ENCODE measurements around the gene WDR90.
A peak's percentile ranks its signal among the peaks of the same experiment; 100 is the strongest.

Gene WDR90

DNA sequence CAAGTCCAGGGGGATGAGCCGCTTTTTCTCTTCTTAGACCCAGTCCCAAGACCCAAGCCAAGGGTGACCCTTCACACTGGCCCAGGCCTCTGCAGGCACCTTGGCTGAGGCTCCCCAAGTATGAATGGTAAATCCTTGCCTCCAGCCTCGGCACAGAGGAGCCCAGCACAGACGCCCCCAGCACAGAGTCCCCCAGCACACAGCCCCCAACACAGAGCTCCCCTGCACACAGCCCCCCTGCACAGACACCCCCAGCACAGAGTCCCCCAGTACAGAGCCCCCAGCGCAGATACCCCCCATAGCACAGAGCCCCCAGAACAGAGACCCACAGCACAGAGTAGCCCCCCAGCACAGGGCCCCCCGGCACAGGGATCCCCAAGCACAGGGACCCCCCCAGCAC, 8.6 kb upstream of the WDR90 start:
- DNase-seq: no peak

DNA sequence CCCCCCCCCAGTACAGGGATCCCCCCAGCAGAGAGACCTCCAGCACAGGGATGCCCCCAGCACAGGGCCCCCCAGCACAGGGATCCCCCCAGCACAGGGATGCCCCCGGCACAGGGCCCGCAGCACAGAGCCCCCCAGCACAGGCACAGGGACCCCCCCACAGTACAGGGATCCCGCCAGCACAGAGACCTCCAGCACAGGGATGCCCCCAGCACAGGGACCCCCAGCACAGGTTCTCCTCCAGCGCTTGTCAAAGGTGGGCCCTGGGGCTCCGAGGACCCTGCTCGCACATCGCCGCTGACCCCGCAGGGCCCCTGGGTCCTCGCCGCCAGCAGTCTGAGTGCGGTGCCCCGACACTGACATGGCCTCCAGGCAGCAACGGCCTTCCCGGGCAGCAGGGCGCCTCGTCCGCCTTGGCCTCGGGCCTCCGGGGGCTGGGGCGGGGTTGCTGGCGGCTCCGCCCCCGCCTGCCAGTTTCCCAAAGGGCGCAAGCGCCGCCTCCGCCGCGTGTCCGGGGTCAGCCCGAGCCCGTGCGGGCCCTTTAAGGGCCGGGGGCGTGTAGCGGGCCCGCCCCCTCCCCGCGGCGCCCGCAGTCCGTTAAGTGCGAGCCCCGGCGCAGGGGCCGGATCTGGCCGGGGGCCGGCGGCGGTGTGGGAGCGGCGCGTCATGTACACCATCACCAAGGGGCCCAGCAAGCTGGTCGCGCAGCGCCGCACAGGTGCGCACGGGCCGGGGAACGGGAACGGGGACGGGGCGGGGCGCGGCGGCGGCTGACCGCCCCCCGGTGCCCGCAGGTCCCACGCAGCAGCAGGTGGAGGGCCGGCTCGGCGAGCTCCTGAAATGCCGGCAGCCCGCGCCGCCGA, 7.6 kb upstream of the WDR90 start, which contains the start of gene MCRIP2:
Gene MCRIP2, plus strand, starts transcription at position 503 of the 863 bp plus-strand sequence. Its CDS starts 164 bp downstream, at position 667.
- peak; percentile 84 for DNase-seq

- DNase-seq: peak; percentile 44
These were observed 6.7 kb upstream of the WDR90 start for GRCh38 chr16:642189-643049.

GRCh38 chr16:643050-643368, 6.2 kb upstream of the WDR90 start:
- no peak for DNase-seq

DNA sequence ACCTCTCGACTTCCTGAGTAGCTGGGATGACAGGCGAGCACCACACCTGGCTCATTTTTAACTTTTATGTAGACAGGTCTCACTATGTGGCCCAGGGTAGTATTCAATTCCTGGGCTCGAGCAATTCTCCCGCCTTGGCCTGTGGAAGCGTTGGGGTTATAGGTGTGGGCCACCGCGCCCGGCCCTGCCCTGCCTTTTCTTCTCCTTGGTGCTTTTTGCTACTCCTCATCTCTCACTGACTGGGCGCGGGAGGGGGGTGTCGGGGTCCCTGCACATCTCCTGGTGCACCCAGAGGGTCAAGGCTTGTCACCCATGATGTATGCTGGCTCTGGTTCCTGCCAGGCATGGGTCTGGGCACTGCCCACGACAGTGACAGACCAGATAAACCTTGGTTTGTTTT, 4.6 kb upstream of the WDR90 start:
- DNase-seq: no peak

GRCh38 chr16:645852-646678, 3.1 kb upstream of the WDR90 start:
- DNase-seq: no peak

DNA sequence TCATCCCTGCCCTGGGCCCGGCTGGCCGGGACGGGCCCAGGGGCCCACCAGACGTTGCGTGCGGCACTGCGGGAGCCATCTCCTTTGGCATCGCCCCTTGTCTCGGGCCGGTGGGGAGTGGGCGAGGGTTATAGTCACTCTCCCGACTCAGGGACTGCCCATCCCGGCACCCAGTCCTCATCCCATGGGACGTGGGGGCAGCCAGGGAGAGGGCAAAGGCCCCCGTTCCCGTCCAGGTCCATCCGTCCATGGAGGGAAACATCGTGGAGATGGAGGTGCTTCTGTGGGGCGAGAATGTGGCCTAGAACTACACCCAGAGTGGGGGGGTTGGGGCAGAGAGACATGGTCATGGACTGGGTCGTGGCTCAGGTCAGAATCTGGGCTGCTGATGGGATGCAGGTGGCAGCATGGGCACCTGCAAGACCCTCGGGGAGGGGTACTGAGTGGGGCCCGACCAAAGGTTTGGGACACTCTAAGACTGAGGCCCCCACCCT, 2.4 kb upstream of the WDR90 start:
- no peak for DNase-seq

- no peak for DNase-seq
These were observed 1.8 kb upstream of the WDR90 start for GRCh38 chr16:647173-647902.

- DNase-seq: peak; percentile 70
These were observed 939 bp upstream of the WDR90 start for GRCh38 chr16:648071-648780.

DNA sequence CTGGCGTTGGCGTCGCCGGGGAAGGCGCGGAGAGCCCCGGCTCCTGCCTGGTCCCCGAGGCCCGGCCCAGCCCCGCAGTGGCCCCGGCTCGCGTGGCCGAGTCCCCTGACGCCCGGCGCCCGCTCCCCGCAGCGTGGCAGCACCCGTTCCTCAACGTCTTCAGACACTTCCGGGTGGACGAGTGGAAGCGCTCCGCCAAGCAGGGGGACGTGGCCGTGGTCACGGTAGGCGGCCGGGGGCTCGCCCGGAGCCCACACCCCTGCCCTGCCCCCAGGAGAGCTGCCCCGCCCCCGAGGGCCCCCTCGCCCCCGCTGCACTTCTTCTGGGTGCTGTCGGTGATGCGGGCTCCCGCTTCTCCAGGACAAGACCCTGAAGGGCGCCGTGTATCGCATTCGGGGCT, 466 bp downstream of the WDR90 start:
- peak; percentile 30 for DNase-seq

DNA sequence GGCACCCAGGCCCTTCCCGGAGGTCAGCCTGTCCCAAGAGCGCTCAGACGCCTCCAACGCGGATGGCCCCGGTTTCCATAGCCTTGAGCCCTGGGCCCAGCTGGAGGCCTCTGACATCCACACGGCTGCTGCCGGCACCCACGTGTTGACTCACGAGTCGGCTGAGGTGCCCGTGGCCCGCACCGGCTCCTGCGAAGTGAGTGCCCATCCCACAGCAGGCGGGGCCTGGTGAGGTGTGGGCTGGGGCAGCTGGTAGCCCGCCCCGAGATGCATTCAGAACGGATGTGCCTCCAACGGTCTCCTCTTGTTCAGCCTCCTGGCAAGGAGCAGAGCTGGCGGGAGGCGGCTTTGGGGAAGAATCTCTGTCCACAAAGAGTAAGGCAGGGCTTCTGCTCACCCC, 2.7 kb downstream of the WDR90 start:
- no peak for DNase-seq

GRCh38 chr16:652454-653305, 3.5 kb downstream of the WDR90 start:
- DNase-seq: no peak

DNA sequence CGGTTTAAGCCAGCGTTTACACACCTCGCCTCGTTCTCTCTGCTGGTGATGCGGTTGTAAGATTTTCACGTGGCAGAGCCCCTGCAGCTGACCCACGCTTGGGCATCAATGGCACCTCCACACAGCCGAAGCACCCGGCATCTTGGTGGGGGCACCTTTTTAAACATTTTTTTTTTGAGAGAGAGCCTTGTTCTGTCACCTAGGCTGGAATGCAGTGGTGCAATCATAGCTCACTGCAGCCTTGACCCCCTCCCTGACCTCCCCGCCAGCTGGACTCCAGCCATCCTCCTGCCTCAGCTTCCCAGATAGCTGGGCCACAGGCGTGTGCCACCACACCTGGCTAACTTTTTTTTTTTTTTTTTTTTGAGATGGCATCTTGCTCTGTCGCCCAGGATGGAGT, 4.9 kb downstream of the WDR90 start:
- DNase-seq: no peak

GRCh38 chr16:657487-657886, 8.3 kb downstream of the WDR90 start:
- DNase-seq: no peak

GRCh38 chr16:658679-659571, 9.8 kb downstream of the WDR90 start:
- DNase-seq: no peak

- no peak for DNase-seq
These were observed 10.5 kb downstream of the WDR90 start for GRCh38 chr16:659618-660017.

- no peak for DNase-seq
These were observed 10.9 kb downstream of the WDR90 start for GRCh38 chr16:660132-660458.

- DNase-seq: peak; percentile 75
These were observed 11.5 kb downstream of the WDR90 start for GRCh38 chr16:660459-661183.

All from activated CD4-positive, alpha-beta T cell treated with anti-CD3 and anti-CD28 coated beads, Interleukin-2, amount 50 U/mL, for 16 hours (primary cell).